ENCODE measurements around the gene AFF3. TPM values are rescaled to one million over a fixed set of nuclear protein-coding genes. Genes with fewer than 3 reads are reported as not detected.

The AFF3 gene
- total and polyA plus RNA-seq, 2 donors (not counting 1 experiment from before 2014, with no cell fraction given), result 0.50 to 2.5 TPM

DNA sequence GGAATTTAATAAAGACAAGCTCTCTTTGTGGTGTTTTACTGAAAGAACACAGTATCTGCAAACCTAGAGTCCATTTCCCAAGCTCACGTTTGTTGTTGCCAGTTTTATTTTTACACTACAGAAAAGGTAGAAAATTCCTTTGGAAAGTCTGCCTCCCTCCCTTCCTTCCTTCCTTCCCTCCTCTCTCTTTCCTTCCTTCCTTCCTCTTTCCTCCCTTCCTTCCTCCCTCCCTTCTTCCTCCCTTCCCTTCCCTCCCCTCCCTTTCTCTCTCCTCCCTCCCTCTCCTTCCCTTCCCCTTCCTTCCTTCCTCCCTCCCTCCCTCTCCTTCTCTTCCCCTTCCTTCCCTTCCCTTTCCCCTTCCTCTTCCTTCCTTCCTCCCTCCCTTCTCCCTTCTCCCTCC lies 516.2 kb downstream of the AFF3 start:
- no peak overlapping the region for H3K9ac ChIP-seq (ENCODE audit: insufficient read depth, low read length)
- H3K36me3 ChIP-seq (ENCODE audit: control insufficient read depth, insufficient read depth, low read length), result no peaks in the 10 kb centered on the region
- H3K27me3 ChIP-seq (ENCODE audit: control insufficient read depth, insufficient read depth, low read length), result no peaks in the 10 kb centered on the region
- H3K9me3 ChIP-seq (ENCODE audit: control insufficient read depth, insufficient read depth, low read depth, low read length), result no peaks in the 10 kb centered on the region
- no peaks in the 10 kb centered on the region for H4K20me1 ChIP-seq (ENCODE audit: control insufficient read depth, extremely low read depth, insufficient read depth, low read length)
- H3K4me3 ChIP-seq (replicated peaks in 1 of 4; ENCODE audit: control extremely low read depth in 1 of 4, insufficient read depth in 1 of 4, low read depth in 3 of 4, low read length in 4 of 4), result no peak overlapping the region
- H3K27ac ChIP-seq (ENCODE audit: insufficient read depth, low read length), result no peak overlapping the region
- no peaks in the 10 kb centered on the region for H3K4me1 ChIP-seq (ENCODE audit: control insufficient read depth, extremely low read depth, insufficient read depth, low read length)
- no peak for DNase-seq (ENCODE audit: low read depth in 2 of 2)
- no peak overlapping the region for H3K4me2 ChIP-seq (ENCODE audit: extremely low read depth, insufficient read depth, low read length)
- H2AFZ ChIP-seq (ENCODE audit: low read length), result no peak overlapping the region
- TF ChIP-seq, protein P1, sequence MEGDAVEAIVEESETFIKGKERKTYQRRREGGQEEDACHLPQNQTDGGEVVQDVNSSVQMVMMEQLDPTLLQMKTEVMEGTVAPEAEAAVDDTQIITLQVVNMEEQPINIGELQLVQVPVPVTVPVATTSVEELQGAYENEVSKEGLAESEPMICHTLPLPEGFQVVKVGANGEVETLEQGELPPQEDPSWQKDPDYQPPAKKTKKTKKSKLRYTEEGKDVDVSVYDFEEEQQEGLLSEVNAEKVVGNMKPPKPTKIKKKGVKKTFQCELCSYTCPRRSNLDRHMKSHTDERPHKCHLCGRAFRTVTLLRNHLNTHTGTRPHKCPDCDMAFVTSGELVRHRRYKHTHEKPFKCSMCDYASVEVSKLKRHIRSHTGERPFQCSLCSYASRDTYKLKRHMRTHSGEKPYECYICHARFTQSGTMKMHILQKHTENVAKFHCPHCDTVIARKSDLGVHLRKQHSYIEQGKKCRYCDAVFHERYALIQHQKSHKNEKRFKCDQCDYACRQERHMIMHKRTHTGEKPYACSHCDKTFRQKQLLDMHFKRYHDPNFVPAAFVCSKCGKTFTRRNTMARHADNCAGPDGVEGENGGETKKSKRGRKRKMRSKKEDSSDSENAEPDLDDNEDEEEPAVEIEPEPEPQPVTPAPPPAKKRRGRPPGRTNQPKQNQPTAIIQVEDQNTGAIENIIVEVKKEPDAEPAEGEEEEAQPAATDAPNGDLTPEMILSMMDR (conservative IDR thresholded peaks at IDR 0.05 in 1 of 2, IDR thresholded peaks at IDR 0.05 in 1 of 2; ENCODE audit: low read depth in 1 of 2, low read length in 2 of 2), result no peak
- no peak for TF ChIP-seq EZH2 (IDR thresholded peaks at IDR 0.05; ENCODE audit: low read length, missing control alignments)
- H3K79me2 ChIP-seq (ENCODE audit: control insufficient read depth, insufficient read depth, low read length), result no peaks in the 10 kb centered on the region

GRCh38 chr2:99624677-99625076 lies 517.7 kb downstream of the AFF3 start:
- H4K20me1 ChIP-seq (ENCODE audit: control insufficient read depth, extremely low read depth, insufficient read depth, low read length), result no peaks in the 10 kb centered on the region

DNA sequence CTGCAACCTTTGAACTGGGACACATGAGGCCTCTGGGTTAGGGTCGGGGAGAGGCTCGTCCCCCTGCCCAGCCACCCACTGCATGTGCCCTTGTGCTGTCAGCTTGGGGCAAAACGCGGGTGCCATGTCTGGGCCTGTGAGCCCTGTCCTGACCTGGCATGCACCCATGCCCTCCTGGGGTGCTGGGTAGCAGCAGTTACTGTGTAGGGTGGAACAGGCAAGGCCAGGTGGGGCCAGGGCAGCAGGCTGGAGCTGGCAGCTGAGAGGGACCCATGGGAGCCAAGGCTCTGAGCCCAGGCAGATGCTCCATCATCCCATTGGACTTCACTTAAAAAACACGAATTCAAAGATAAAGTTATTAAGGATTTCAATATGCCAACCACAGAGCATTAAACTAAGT lies 518.8 kb downstream of the AFF3 start:
- Histone ChIP-seq H3K27ac (ENCODE audit: insufficient read depth, low read length) (no peak overlapping the region), H3K36me3 (ENCODE audit: control insufficient read depth, insufficient read depth, low read length) (no peaks in the 10 kb centered on the region), H3K4me3 (replicated peaks in 1 of 4; ENCODE audit: control extremely low read depth in 1 of 4, insufficient read depth in 1 of 4, low read depth in 3 of 4, low read length in 4 of 4) (no peak overlapping the region), H3K4me2 (ENCODE audit: extremely low read depth, insufficient read depth, low read length) (no peak overlapping the region), H3K9ac (ENCODE audit: insufficient read depth, low read length) (no peak overlapping the region), H3K79me2 (ENCODE audit: control insufficient read depth, insufficient read depth, low read length) (no peaks in the 10 kb centered on the region), H2AFZ (ENCODE audit: low read length) (no peak overlapping the region), H4K20me1 (ENCODE audit: control insufficient read depth, extremely low read depth, insufficient read depth, low read length) (no peaks in the 10 kb centered on the region), H3K4me1 (ENCODE audit: control insufficient read depth, extremely low read depth, insufficient read depth, low read length) (no peaks in the 10 kb centered on the region), H3K27me3 (ENCODE audit: control insufficient read depth, insufficient read depth, low read length) (peaks cover 2% of the 10 kb centered on the region), H3K9me3 (ENCODE audit: control insufficient read depth, insufficient read depth, low read depth, low read length) (no peaks in the 10 kb centered on the region)
- TF ChIP-seq, protein P1 (conservative IDR thresholded peaks at IDR 0.05 in 1 of 2, IDR thresholded peaks at IDR 0.05 in 1 of 2; ENCODE audit: low read depth in 1 of 2, low read length in 2 of 2), result no peak
- no peak for TF ChIP-seq EZH2 (IDR thresholded peaks at IDR 0.05; ENCODE audit: low read length, missing control alignments)
- no peak for DNase-seq (ENCODE audit: low read depth in 2 of 2)

More at GRCh38 chr2:99624677-99625076, 517.7 kb downstream of the AFF3 start:
- Histone ChIP-seq H2AFZ (ENCODE audit: low read length) (no peak overlapping the region), H3K4me2 (ENCODE audit: extremely low read depth, insufficient read depth, low read length) (no peak overlapping the region), H3K4me1 (ENCODE audit: control insufficient read depth, extremely low read depth, insufficient read depth, low read length) (no peaks in the 10 kb centered on the region), H3K4me3 (replicated peaks in 1 of 4; ENCODE audit: control extremely low read depth in 1 of 4, insufficient read depth in 1 of 4, low read depth in 3 of 4, low read length in 4 of 4) (no peak overlapping the region), H3K9ac (ENCODE audit: insufficient read depth, low read length) (no peak overlapping the region), H3K27me3 (ENCODE audit: control insufficient read depth, insufficient read depth, low read length) (peaks cover 2% of the 10 kb centered on the region), H3K27ac (ENCODE audit: insufficient read depth, low read length) (no peak overlapping the region), H3K79me2 (ENCODE audit: control insufficient read depth, insufficient read depth, low read length) (no peaks in the 10 kb centered on the region), H3K9me3 (ENCODE audit: control insufficient read depth, insufficient read depth, low read depth, low read length) (no peaks in the 10 kb centered on the region), H3K36me3 (ENCODE audit: control insufficient read depth, insufficient read depth, low read length) (no peaks in the 10 kb centered on the region)
- DNase-seq (ENCODE audit: low read depth in 2 of 2), result no peak
- TF ChIP-seq EZH2 (IDR thresholded peaks at IDR 0.05; ENCODE audit: low read length, missing control alignments), result no peak
- TF ChIP-seq, protein P1 (conservative IDR thresholded peaks at IDR 0.05 in 1 of 2, IDR thresholded peaks at IDR 0.05 in 1 of 2; ENCODE audit: low read depth in 1 of 2, low read length in 2 of 2), result no peak

Data from fibroblast of lung (primary cell).